ENCODE results near the gene GORASP2. TPM values are rescaled to one million over a fixed set of nuclear protein-coding genes. Genes with fewer than 3 reads are reported as not detected.
A peak's percentile ranks its signal among the peaks of the same experiment; 100 is the strongest.

Gene GORASP2
- polyA plus RNA-seq, 3 donors, result 34.5 to 51.2 (median 46.5) TPM

DNA sequence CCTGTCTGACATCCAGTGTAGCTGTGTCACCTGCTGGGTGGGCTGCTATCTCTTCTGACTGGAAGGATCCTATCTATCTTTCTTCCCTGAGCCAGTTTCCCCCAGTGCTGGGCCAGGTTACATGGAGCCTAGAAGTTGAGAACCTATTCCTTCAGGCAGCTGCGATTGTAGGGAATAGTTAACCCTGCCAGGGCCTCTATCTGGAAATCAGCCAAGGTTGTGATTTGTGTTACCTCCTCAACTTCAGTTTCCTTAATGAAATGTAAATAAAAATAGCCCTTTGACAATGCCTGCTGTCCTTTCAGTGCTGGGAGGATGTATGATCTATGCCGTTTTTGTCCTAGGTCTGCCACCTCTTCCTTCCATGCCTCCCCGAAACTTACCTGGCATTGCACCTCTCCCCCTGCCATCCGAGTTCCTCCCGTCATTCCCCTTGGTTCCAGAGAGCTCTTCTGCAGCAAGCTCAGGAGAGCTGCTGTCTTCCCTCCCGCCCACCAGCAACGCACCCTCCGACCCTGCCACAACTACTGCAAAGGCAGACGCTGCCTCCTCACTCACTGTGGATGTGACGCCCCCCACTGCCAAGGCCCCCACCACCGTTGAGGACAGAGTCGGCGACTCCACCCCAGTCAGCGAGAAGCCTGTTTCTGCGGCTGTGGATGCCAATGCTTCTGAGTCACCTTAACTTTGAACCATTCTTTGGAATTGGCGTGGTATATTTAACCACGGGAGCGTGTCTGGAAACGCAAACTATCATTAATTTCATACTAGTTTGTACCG lies 36.6 kb downstream of the GORASP2 start:
- Mint-ChIP-seq H3K4me1 (peaks cover 6% of the 10 kb centered on the region), H3K27ac (peak overlapping the region in 1 of 7 donors; percentile 25), H3K9me3 (no peaks in the 10 kb centered on the region), H3K27me3 (ENCODE audit: low read depth in 3 of 3) (peaks cover 0 to 4% (median 0%) of the 10 kb centered on the region in 3 donors), H3K4me3 (no peak overlapping the region), H3K36me3 (peaks cover 64 to 72% of the 10 kb centered on the region in 2 donors)
- Histone ChIP-seq H3K27me3 (ENCODE audit: control insufficient read depth in 2 of 2, insufficient read depth in 2 of 2, low read length in 2 of 2) (no peaks in the 10 kb centered on the region), H3K27ac (ENCODE audit: low read depth in 1 of 2, low read length in 2 of 2) (no peak overlapping the region), H3K4me3 (replicated peaks in 1 of 3; ENCODE audit: low read depth in 2 of 3, low read length in 3 of 3) (no peak overlapping the region), H4K20me1 (ENCODE audit: insufficient read depth, low read length) (no peaks in the 10 kb centered on the region), H3K79me2 (ENCODE audit: insufficient read depth, low read length) (no peaks in the 10 kb centered on the region), H3K4me2 (replicated peaks; ENCODE audit: extremely low read depth, low read length, poor library complexity, severe bottlenecking) (no peak overlapping the region), H2AFZ (ENCODE audit: insufficient read depth, low read depth, low read length, poor library complexity, severe bottlenecking) (no peak overlapping the region), H3K36me3 (replicated peaks in 1 of 2; ENCODE audit: control insufficient read depth in 1 of 2, insufficient read depth in 2 of 2, low read length in 2 of 2) (peaks cover 66 to 74% of the 10 kb centered on the region in 2 donors), H3K4me1 (ENCODE audit: control insufficient read depth in 1 of 2, insufficient read depth in 2 of 2, low read length in 2 of 2) (no peaks in the 10 kb centered on the region), H3K9me3 (replicated peaks in 1 of 2; ENCODE audit: control insufficient read depth in 1 of 2, insufficient read depth in 1 of 2, low read length in 2 of 2) (no peaks in the 10 kb centered on the region), H3K9ac (ENCODE audit: insufficient read depth, low read length, poor library complexity, severe bottlenecking) (no peak overlapping the region)
- WGBS (ENCODE audit: insufficient coverage), result 90% methylated on average over 18 of the region's 20 CpGs
- TF ChIP-seq, protein P1, sequence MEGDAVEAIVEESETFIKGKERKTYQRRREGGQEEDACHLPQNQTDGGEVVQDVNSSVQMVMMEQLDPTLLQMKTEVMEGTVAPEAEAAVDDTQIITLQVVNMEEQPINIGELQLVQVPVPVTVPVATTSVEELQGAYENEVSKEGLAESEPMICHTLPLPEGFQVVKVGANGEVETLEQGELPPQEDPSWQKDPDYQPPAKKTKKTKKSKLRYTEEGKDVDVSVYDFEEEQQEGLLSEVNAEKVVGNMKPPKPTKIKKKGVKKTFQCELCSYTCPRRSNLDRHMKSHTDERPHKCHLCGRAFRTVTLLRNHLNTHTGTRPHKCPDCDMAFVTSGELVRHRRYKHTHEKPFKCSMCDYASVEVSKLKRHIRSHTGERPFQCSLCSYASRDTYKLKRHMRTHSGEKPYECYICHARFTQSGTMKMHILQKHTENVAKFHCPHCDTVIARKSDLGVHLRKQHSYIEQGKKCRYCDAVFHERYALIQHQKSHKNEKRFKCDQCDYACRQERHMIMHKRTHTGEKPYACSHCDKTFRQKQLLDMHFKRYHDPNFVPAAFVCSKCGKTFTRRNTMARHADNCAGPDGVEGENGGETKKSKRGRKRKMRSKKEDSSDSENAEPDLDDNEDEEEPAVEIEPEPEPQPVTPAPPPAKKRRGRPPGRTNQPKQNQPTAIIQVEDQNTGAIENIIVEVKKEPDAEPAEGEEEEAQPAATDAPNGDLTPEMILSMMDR (IDR thresholded peaks at IDR 0.05), result no peak
- no peak for DNase-seq
- intact Hi-C loops (cut with micrococcal nuclease), result no loop called here

DNA sequence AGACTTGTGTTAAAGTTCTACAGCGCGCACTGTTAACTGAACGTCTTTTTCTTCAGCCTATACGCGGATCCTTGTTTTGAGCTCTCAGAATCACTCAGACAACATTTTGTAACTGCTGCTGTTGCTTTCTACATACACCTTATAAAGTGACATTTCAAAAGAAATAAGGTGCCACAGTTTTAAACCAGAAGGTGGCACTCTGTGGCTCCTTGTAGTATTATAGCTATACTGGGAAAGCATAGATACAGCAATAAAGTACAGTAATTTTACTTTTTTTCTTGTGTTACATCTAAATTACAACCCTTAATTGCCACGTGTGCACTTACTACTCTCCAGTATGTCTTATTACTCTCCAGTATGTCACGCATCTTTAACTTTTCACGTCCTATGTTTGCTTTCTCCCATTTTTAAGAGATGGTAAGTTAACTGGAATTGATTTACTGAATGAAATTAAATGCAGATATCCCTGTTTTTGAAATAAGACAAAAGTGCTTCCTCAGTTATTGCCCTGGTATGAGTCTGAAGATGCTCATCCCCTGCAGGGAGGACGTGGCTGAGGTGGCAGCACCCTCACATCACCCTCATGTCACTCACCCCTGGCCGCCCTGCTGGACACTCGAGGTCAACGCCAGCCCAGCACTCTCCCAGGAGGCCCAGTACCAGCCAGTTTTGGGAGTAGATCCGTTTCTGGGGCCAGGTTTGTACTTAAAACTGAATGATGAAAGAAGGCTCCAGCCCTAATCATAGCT lies 37.8 kb downstream of the GORASP2 start:
- Histone ChIP-seq H2AFZ (ENCODE audit: insufficient read depth, low read depth, low read length, poor library complexity, severe bottlenecking) (no peak overlapping the region), H4K20me1 (ENCODE audit: insufficient read depth, low read length) (no peaks in the 10 kb centered on the region), H3K36me3 (replicated peaks in 1 of 2; ENCODE audit: control insufficient read depth in 1 of 2, insufficient read depth in 2 of 2, low read length in 2 of 2) (peaks cover 54 to 62% of the 10 kb centered on the region in 2 donors), H3K4me3 (replicated peaks in 1 of 3; ENCODE audit: low read depth in 2 of 3, low read length in 3 of 3) (no peak overlapping the region), H3K27ac (ENCODE audit: low read depth in 1 of 2, low read length in 2 of 2) (no peak overlapping the region), H3K9me3 (replicated peaks in 1 of 2; ENCODE audit: control insufficient read depth in 1 of 2, insufficient read depth in 1 of 2, low read length in 2 of 2) (no peaks in the 10 kb centered on the region), H3K79me2 (ENCODE audit: insufficient read depth, low read length) (no peaks in the 10 kb centered on the region), H3K27me3 (ENCODE audit: control insufficient read depth in 2 of 2, insufficient read depth in 2 of 2, low read length in 2 of 2) (no peaks in the 10 kb centered on the region), H3K4me2 (replicated peaks; ENCODE audit: extremely low read depth, low read length, poor library complexity, severe bottlenecking) (no peak overlapping the region), H3K4me1 (ENCODE audit: control insufficient read depth in 1 of 2, insufficient read depth in 2 of 2, low read length in 2 of 2) (no peaks in the 10 kb centered on the region), H3K9ac (ENCODE audit: insufficient read depth, low read length, poor library complexity, severe bottlenecking) (no peak overlapping the region)
- Mint-ChIP-seq H3K27ac (peak overlapping the region in 1 of 7 donors; percentile 49), H3K4me3 (no peak overlapping the region), H3K4me1 (peaks cover 6% of the 10 kb centered on the region), H3K27me3 (ENCODE audit: low read depth in 3 of 3) (peaks cover 0 to 4% (median 0%) of the 10 kb centered on the region in 3 donors), H3K36me3 (peaks cover 56 to 60% of the 10 kb centered on the region in 2 donors), H3K9me3 (no peaks in the 10 kb centered on the region)
- 100% methylated on average over 5 of the region's 13 CpGs for WGBS (ENCODE audit: insufficient coverage)
- intact Hi-C loops (cut with micrococcal nuclease), result no loop called here
- no peak for DNase-seq
- TF ChIP-seq, protein P1 (IDR thresholded peaks at IDR 0.05), result peak; percentile 11

All from CD14-positive monocyte (primary cell).